H9 (cell line): ENCODE results near the gene AKAP11. TPM values are rescaled to one million over a fixed set of nuclear protein-coding genes. Genes with fewer than 3 reads are reported as not detected.
A peak's percentile ranks its signal among the peaks of the same experiment; 100 is the strongest.

Experiments
- DNase-seq: peaks from one replicate; pipeline ENCODE4 v3.0.0-alpha.2; 2017
- H2AFZ ChIP-seq: one replicate; pipeline ENCODE4 v1.6.1; 2013; ENCODE audit warnings: mild to moderate bottlenecking, low read length, control low read depth, moderate library complexity
- H2AK5ac ChIP-seq: 2 replicates; pipeline ENCODE4 v1.6.1; 2013; ENCODE audit warnings: low read length, control low read depth, mixed read lengths; ENCODE audit not compliant: insufficient read length
- H2BK120ac ChIP-seq: one replicate; pipeline ENCODE4 v1.6.1; 2013; ENCODE audit warnings: low read depth, mild to moderate bottlenecking, low read length, control low read depth, inconsistent platforms; ENCODE audit not compliant: poor library complexity, severe bottlenecking
- H2BK12ac ChIP-seq: 2 replicates; pipeline ENCODE4 v1.6.1; 2013; ENCODE audit warnings: low read length, control low read depth, mixed read lengths, low read depth; ENCODE audit not compliant: insufficient read length
- H2BK15ac ChIP-seq: 2 replicates; pipeline ENCODE4 v1.6.1; 2013; ENCODE audit warnings: low read depth, low read length, control low read depth
- H2BK20ac ChIP-seq: one replicate; pipeline ENCODE4 v1.6.1; 2013; ENCODE audit warnings: low read depth, mild to moderate bottlenecking, low read length, control low read depth, inconsistent platforms; ENCODE audit not compliant: poor library complexity, severe bottlenecking
- H2BK5ac ChIP-seq: 2 replicates; pipeline ENCODE4 v1.6.1; 2013; ENCODE audit warnings: low read length, control low read depth, mixed read lengths; ENCODE audit not compliant: insufficient read length
- H3K14ac ChIP-seq: 2 replicates; pipeline ENCODE4 v1.6.1; 2013; ENCODE audit warnings: low read length, control low read depth; ENCODE audit not compliant: insufficient read depth
- H3K18ac ChIP-seq: 2 replicates; pipeline ENCODE4 v1.6.1; 2013; ENCODE audit warnings: low read depth, mild to moderate bottlenecking, mixed read lengths, low read length, control low read depth; ENCODE audit not compliant: insufficient read length
- H3K23ac ChIP-seq: 2 replicates; pipeline ENCODE4 v1.6.1; 2013; ENCODE audit warnings: low read length, control low read depth, mixed read lengths, low read depth; ENCODE audit not compliant: insufficient read length
- H3K23me2 ChIP-seq: 2 replicates; pipeline ENCODE4 v1.6.1; 2013; ENCODE audit warnings: low read depth, mild to moderate bottlenecking, mixed read lengths, low read length, control low read depth; ENCODE audit not compliant: insufficient read length, poor library complexity, severe bottlenecking
- H3K27ac ChIP-seq: 2 replicates; pipeline ENCODE4 v1.5.1; 2013; ENCODE audit warnings: low read length, control low read depth, mixed read lengths, low read depth; ENCODE audit not compliant: insufficient read length
- H3K27me3 ChIP-seq: 2 replicates; pipeline ENCODE4 v1.6.1; 2013; ENCODE audit warnings: low read length, control low read depth, inconsistent platforms; ENCODE audit not compliant: insufficient read depth
- H3K4ac ChIP-seq: 2 replicates; pipeline ENCODE4 v1.6.1; 2013; ENCODE audit warnings: low read depth, mild to moderate bottlenecking, control low read depth, inconsistent platforms, low read length, moderate library complexity
- H3K4me1 ChIP-seq: 2 replicates; pipeline ENCODE4 v1.6.1; 2013; ENCODE audit warnings: low read length, control low read depth, inconsistent platforms; ENCODE audit not compliant: insufficient read depth
- H3K4me2 ChIP-seq: 2 replicates; pipeline ENCODE4 v1.6.1; 2013; ENCODE audit warnings: low read length, control low read depth, mixed read lengths; ENCODE audit not compliant: insufficient read length, insufficient read depth
- H3K56ac ChIP-seq: 2 replicates; pipeline ENCODE4 v1.6.1; 2013; ENCODE audit warnings: low read depth, mild to moderate bottlenecking, mixed read lengths, low read length, control low read depth; ENCODE audit not compliant: insufficient read length
- H3K79me1 ChIP-seq: 2 replicates; pipeline ENCODE4 v1.6.1; 2013; ENCODE audit warnings: low read depth, mild to moderate bottlenecking, moderate library complexity, low read length, control low read depth, inconsistent platforms; ENCODE audit not compliant: insufficient read depth, poor library complexity, severe bottlenecking
- H3K79me2 ChIP-seq: 2 replicates; pipeline ENCODE4 v1.6.1; 2013; ENCODE audit warnings: low read length, control low read depth, inconsistent platforms; ENCODE audit not compliant: insufficient read depth
- H3K9ac ChIP-seq: 2 replicates; pipeline ENCODE4 v1.6.1; 2013; ENCODE audit warnings: low read length, control low read depth, mixed read lengths; ENCODE audit not compliant: insufficient read length; ENCODE audit errors: extremely low read depth
- H3K9me3 ChIP-seq: one replicate; pipeline ENCODE4 v1.6.1; 2013; ENCODE audit warnings: low read depth, low read length, inconsistent platforms; ENCODE audit not compliant: control insufficient read depth
- H3T11ph ChIP-seq: one replicate; pipeline ENCODE4 v1.6.1; 2013; ENCODE audit warnings: mild to moderate bottlenecking, low read length, control low read depth, inconsistent platforms
- H4K20me1 ChIP-seq: one replicate; pipeline ENCODE4 v1.6.1; 2013; ENCODE audit not compliant: control insufficient read depth, insufficient read length, insufficient read depth
- H4K5ac ChIP-seq: 2 replicates; pipeline ENCODE4 v1.6.1; 2013; ENCODE audit warnings: low read depth, mild to moderate bottlenecking, mixed read lengths, low read length, control low read depth; ENCODE audit not compliant: insufficient read length
- H4K8ac ChIP-seq: replicated peaks from 2 replicates; pipeline ENCODE4 v1.6.1; 2013; ENCODE audit warnings: low read length, control low read depth, mixed read lengths, low read depth; ENCODE audit not compliant: insufficient read length
- H4K91ac ChIP-seq: 2 replicates; pipeline ENCODE4 v1.6.1; 2013; ENCODE audit warnings: low read depth, mild to moderate bottlenecking, moderate library complexity, mixed read lengths, low read length, control low read depth; ENCODE audit not compliant: insufficient read length
- H3K27ac Mint-ChIP-seq, 3 experiments: 2 replicates in 2 of 3; 3 replicates in 1 of 3; pipeline ENCODE4 v1.8.0; 2020 to 2021; ENCODE audit warnings: mixed read lengths in 3 of 3, mild to moderate bottlenecking in 1 of 3, moderate library complexity in 1 of 3
- H3K27me3 Mint-ChIP-seq: 2 replicates; pipeline ENCODE4 v1.8.0; 2021; ENCODE audit warnings: low read depth, mild to moderate bottlenecking, moderate library complexity, mixed read lengths
- H3K36me3 Mint-ChIP-seq, 3 experiments: 2 replicates in 2 of 3; 3 replicates in 1 of 3; pipeline ENCODE4 v1.8.0; 2020 to 2021; ENCODE audit warnings: low read depth in 3 of 3, mixed read lengths in 3 of 3; ENCODE audit not compliant: insufficient read depth in 1 of 3
- H3K4me1 Mint-ChIP-seq, 2 experiments: 2 replicates each; pipeline ENCODE4 v1.8.0; 2020; ENCODE audit warnings: mixed read lengths in 2 of 2
- H3K4me3 Mint-ChIP-seq, 2 experiments: 2 replicates in 1 of 2; 3 replicates in 1 of 2; pipeline ENCODE4 v1.8.0; 2020 to 2021; ENCODE audit warnings: mild to moderate bottlenecking in 2 of 2, mixed read lengths in 2 of 2, moderate library complexity in 1 of 2
- H3K9me3 Mint-ChIP-seq, 2 experiments: 2 replicates in 1 of 2; 3 replicates in 1 of 2; pipeline ENCODE4 v1.8.0; 2020; ENCODE audit warnings: mild to moderate bottlenecking in 2 of 2, mixed read lengths in 2 of 2, moderate library complexity in 1 of 2
- WGBS: extraction: QIAGEN DNeasy Blood & Tissue Kit; methylation state at CpG from one replicate; pipeline ENCODE4 v1.1.7; 2013; ENCODE audit warnings: missing lambda C conversion rate, low lambda C conversion rate, mixed read lengths; ENCODE audit not compliant: insufficient read length; ENCODE audit errors: extremely low coverage; 5-methylcytosine and 5-hydroxymethylcytosine counted together
- long read RNA-seq: library from polyadenylated mRNA; unstranded; transcript quantifications from one replicate; pipeline ENCODE4 v2.0.0, GENCODE V29; 2020
- total RNA-seq: library from RNA; stranded (reverse); gene quantifications from 2 replicates; pipeline ENCODE4 v1.2.1, GENCODE V29; 2021
- TF ChIP-seq, protein P1 (sequence below): fragments of 200-600 bp; sonication (generic); conservative IDR thresholded peaks from 3 replicates; pipeline ENCODE4 v1.8.0; 2021; ENCODE audit warnings: antibody characterized with exemption, mild to moderate bottlenecking

The AKAP11 gene
- total RNA-seq: 20.2 and 20.5 TPM in 2 replicates
- long read RNA-seq, partial matches to known transcripts: 20 of 61 reads
- long read RNA-seq, other reads (novel, unspliced or antisense): 41 of 61 reads

- Histone ChIP-seq H2BK20ac (no peak within 1 kb of the TSS), H4K91ac (no peak within 1 kb of the TSS), H4K5ac (no peak within 1 kb of the TSS), H3K14ac (peak within 1 kb of the TSS; percentile 81), H3K27ac (peak within 1 kb of the TSS; percentile 8), H3K56ac (no peak within 1 kb of the TSS), H2BK15ac (no peak within 1 kb of the TSS), H2AK5ac (no peak within 1 kb of the TSS), H3K9ac (peak within 1 kb of the TSS; percentile 67), H4K8ac (no peak within 1 kb of the TSS), H3K18ac (peak within 1 kb of the TSS; percentile 76), H3K4me2 (peak within 1 kb of the TSS; percentile 69), H2BK5ac (no peak within 1 kb of the TSS), H3K79me1 (no peaks in the 10 kb centered on the region), H3K9me3 (no peaks in the 10 kb centered on the region), H4K20me1 (no peaks in the 10 kb centered on the region), H3K79me2 (peaks cover 6% of the 10 kb centered on the region; the same call in 1 of the 2 replicates), H2BK12ac (no peak within 1 kb of the TSS), H3K4ac (no peak within 1 kb of the TSS), H2BK120ac (no peak within 1 kb of the TSS), H2AFZ (peak within 1 kb of the TSS; percentile 83), H3K4me1 (peaks cover 3% of the 10 kb centered on the region; the same call in 1 of the 2 replicates), H3K27me3 (no peaks in the 10 kb centered on the region), H3K23ac (no peak within 1 kb of the TSS), H3T11ph (no peak within 1 kb of the TSS), H3K23me2 (peaks cover 4% of the 10 kb centered on the region)
- DNase-seq: no peak
- TF ChIP-seq, protein P1, sequence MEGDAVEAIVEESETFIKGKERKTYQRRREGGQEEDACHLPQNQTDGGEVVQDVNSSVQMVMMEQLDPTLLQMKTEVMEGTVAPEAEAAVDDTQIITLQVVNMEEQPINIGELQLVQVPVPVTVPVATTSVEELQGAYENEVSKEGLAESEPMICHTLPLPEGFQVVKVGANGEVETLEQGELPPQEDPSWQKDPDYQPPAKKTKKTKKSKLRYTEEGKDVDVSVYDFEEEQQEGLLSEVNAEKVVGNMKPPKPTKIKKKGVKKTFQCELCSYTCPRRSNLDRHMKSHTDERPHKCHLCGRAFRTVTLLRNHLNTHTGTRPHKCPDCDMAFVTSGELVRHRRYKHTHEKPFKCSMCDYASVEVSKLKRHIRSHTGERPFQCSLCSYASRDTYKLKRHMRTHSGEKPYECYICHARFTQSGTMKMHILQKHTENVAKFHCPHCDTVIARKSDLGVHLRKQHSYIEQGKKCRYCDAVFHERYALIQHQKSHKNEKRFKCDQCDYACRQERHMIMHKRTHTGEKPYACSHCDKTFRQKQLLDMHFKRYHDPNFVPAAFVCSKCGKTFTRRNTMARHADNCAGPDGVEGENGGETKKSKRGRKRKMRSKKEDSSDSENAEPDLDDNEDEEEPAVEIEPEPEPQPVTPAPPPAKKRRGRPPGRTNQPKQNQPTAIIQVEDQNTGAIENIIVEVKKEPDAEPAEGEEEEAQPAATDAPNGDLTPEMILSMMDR: no peak
- no peaks in the 10 kb centered on the region; the same call in none of the 2 replicates for H3K27me3 Mint-ChIP-seq
- H3K4me3 Mint-ChIP-seq: peak within 1 kb of the TSS; percentile 94 to 96
- H3K36me3 Mint-ChIP-seq: peaks cover 8 to 19% (median 11%) of the 10 kb centered on the region in 3 experiments; a peak in 6 of 7 replicates
- peak within 1 kb of the TSS; percentile 95 to 98 (median 95) for H3K27ac Mint-ChIP-seq
- H3K9me3 Mint-ChIP-seq: peaks cover 18 to 22% of the 10 kb centered on the region in 2 experiments
- no CpG with 5 or more reads among the region's 59 CpGs for WGBS
- peaks cover 37 to 39% of the 10 kb centered on the region in 2 experiments for H3K4me1 Mint-ChIP-seq
Measured at GRCh38 chr13:42272115-42272803, at the start of gene AKAP11. AKAP11 (plus strand) TSS chr13:42272152; CDS start chr13:42286349, 14,197 bp downstream.
